Right lobe of liver (tissue), 6 donors: ENCODE results near the gene LONP1. TPM values are rescaled to one million over a fixed set of nuclear protein-coding genes. Genes with fewer than 3 reads are reported as not detected.
"Not testable (repeated sequence)": the region's sequence is repeated elsewhere in the genome, so short reads cannot be mapped to it uniquely, and the experiment has no call there.

ENCODE experiments used
- ATAC-seq, 4 donors: fragments of 200-7000 bp; cut with Tn5 transposase; one replicate each; pipeline ENCODE4 v1.9.1; 2020; ENCODE audit warnings: mild to moderate bottlenecking in 4 of 4, moderate library complexity in 4 of 4
- DNase-seq, 3 donors: peaks; one replicate each; pipeline ENCODE4 v3.0.0-alpha.2; 2020
- H3K27ac ChIP-seq, 3 donors: fragments of 200-600 bp; one replicate each; pipeline ENCODE4 v1.8.0; 2022
- H3K27me3 ChIP-seq, 2 donors: fragments of 200-600 bp; one replicate each; pipeline ENCODE4 v1.8.0; 2022
- H3K36me3 ChIP-seq, 4 donors: fragments of 200-600 bp; sonication (generic) in 1 of 4; one replicate each; pipeline versions ENCODE4 v1.5.1 to v1.8.0; 2017 to 2022; ENCODE audit warnings: control low read depth in 1 of 4
- H3K4me1 ChIP-seq, 4 donors: fragments of 200-600 bp; sonication (generic) in 1 of 4; one replicate each; pipeline versions ENCODE4 v1.5.1 to v1.8.0; 2017 to 2022; ENCODE audit warnings: control low read depth in 1 of 4
- H3K4me3 ChIP-seq, 3 donors: fragments of 200-600 bp; one replicate each; pipeline ENCODE4 v1.8.0; 2022
- H3K9me3 ChIP-seq, 4 donors: fragments of 200-600 bp; sonication (generic) in 1 of 4; one replicate each; pipeline versions ENCODE4 v1.5.1 to v1.8.0; 2017 to 2022; ENCODE audit warnings: control low read depth in 1 of 4
- POLR2A ChIP-seq: fragments of 450-650 bp; IDR thresholded peaks from one replicate; pipeline ENCODE4 v1.6.1; 2017; ENCODE audit warnings: antibody characterized with exemption, mild to moderate bottlenecking
- whole genome bisulfite sequencing: methylation state at CpG from one replicate; pipeline ENCODE4 v1.1.6; 2018; ENCODE audit warnings: low coverage, low lambda C conversion rate; ENCODE audit not compliant: insufficient coverage; ENCODE audit errors: missing lambda C conversion rate; 5-methylcytosine and 5-hydroxymethylcytosine counted together
- intact Hi-C, 2 donors: fragments of 100-400 bp; cut with DNase I; formaldehyde crosslinking; loops; one replicate each; pipeline versions ENCODE4 v1.11.2 to v1.14.1; 2022
- total RNA-seq, 6 experiments: library from RNA; depleted of rRNA in 2 of 6; stranded (reverse); fragments of >200 nt in 2 of 6; fragmentation: NEBNext Ultra II Directional in 3 of 6; extraction: Animal tissue kit (Norgen Biotek cat#: 25700) in 3 of 6; gene quantifications; one replicate each; pipeline versions ENCODE4 v1.1.0 to v1.2.4, GENCODE V29; 2016 to 2023
- TF ChIP-seq, protein P1 (sequence below), 4 donors: fragments of 200-600 bp in 3 of 4; fragments of 450-650 bp in 1 of 4; IDR thresholded peaks; one replicate each; pipeline versions ENCODE4 v1.5.1 to v1.8.0; 2016 to 2022; ENCODE audit warnings: antibody characterized with exemption in 4 of 4, mild to moderate bottlenecking in 2 of 4
- donor health status: DM: no; HTN: yes; CAD: no.
- donor health status: DM: no; HTN: no; CAD: no.
- donor health status: DM: no; HTN: no; CAD: no.
- donor health status: DM: no; HTN: yes; CAD: no.
- donor health status: DM: no; HTN: yes; CAD: no.

Gene LONP1
- total RNA-seq, 6 experiments from 2014 or later: 54.5 to 123 (median 66.8) TPM

DNA sequence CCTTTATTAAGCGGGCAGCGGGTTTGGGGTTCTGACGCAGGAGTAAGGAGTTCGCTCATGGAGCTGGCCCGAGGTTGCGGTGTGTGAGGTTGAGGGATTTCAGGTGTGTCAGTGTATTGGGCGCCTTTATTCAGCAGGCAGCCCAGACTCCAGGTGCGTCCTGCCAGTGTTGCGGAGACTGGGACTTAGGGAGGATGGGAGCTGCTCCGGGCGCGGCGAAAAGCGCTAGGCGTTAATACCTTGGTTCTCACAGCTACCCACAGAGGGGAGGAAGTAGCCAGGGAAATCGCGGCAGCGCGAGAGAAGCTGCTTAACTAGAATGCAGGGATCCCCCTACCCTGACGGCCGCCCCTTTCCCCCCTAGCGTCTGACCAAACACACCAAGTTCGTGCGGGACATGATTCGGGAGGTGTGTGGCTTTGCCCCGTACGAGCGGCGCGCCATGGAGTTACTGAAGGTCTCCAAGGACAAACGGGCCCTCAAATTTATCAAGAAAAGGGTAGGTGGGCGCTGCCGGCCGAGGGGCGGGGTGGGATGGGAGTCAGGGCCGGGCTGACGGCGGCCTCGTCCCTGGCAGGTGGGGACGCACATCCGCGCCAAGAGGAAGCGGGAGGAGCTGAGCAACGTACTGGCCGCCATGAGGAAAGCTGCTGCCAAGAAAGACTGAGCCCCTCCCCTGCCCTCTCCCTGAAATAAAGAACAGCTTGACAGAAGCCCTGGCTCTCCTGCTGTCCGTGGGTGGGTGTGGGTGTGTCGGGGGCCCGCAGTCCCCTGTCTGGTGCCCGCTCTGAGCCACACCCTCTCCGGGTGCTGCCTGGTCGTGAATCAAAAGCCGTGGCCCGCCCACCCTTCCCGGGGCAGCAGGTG lies 28.8 kb downstream of the LONP1 start:
- H3K9me3 ChIP-seq: no peaks in the 10 kb centered on the region
- DNase-seq (peak in 2 of 3 donors; percentile 56 to 66), ATAC-seq (peak in 1 of 4 donors; percentile 2)

DNA sequence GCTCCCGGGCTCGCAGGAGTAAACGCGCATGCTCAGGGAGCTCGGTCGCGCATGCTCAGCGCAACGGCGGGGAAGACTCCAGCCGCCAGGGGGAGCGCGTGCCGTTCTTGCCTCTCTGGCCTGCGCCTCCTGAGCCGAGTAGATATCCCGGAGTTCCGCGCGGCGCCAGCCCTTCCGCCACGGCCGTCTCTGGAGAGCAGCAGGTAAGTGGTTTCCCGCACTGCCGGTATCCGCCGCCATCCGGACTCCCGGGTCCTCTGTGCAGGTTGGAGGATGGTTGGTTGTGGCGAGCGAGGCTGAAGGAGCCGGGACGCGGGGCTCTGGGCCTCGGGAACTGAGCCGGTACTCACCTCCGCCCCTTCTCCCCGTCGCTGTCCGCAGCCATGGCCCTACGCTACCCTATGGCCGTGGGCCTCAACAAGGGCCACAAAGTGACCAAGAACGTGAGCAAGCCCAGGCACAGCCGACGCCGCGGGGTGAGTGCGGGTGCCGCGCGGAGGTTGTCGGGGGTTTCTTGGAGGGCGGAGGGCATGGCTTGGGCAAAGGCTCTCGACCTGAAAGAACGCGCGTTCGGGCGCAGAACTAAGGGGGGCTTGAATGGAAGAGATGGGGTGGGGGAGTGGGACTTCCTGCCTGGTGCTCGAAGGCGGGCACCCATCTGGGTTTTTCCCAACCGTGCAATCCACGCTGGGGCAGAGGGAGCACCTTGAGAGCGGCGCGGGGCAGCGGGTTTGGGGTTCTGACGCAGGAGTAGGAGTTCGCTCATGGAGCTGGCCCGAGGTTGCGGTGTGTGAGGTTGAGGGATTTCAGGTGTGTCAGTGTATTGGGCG lies 29.6 kb downstream of the LONP1 start, which contains the start of gene RPL36:
TSS of gene RPL36 (plus strand) at position 171 of the 830 bp plus-strand sequence. CDS start at position 384, 213 bp downstream.
- TF ChIP-seq POLR2A: peak; percentile 94
- TF ChIP-seq, protein P1, sequence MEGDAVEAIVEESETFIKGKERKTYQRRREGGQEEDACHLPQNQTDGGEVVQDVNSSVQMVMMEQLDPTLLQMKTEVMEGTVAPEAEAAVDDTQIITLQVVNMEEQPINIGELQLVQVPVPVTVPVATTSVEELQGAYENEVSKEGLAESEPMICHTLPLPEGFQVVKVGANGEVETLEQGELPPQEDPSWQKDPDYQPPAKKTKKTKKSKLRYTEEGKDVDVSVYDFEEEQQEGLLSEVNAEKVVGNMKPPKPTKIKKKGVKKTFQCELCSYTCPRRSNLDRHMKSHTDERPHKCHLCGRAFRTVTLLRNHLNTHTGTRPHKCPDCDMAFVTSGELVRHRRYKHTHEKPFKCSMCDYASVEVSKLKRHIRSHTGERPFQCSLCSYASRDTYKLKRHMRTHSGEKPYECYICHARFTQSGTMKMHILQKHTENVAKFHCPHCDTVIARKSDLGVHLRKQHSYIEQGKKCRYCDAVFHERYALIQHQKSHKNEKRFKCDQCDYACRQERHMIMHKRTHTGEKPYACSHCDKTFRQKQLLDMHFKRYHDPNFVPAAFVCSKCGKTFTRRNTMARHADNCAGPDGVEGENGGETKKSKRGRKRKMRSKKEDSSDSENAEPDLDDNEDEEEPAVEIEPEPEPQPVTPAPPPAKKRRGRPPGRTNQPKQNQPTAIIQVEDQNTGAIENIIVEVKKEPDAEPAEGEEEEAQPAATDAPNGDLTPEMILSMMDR (IDR thresholded peaks at IDR 0.05): peak; percentile 97 to 99 (median 98)
- Histone ChIP-seq H3K9me3 (no peaks in the 10 kb centered on the region), H3K4me3 (peak within 1 kb of the TSS; percentile 70 to 89 (median 71)), H3K36me3 (peaks cover 0 to 35% (median 11%) of the 10 kb centered on the region in 4 donors), H3K4me1 (peaks cover 0 to 10% (median under 1%) of the 10 kb centered on the region in 4 donors), H3K27me3 (no peaks in the 10 kb centered on the region), H3K27ac (peak within 1 kb of the TSS; percentile 69 to 85 (median 72))
- under 1% methylated on average over 18 of the region's 73 CpGs for whole genome bisulfite sequencing
- ATAC-seq: peak; percentile 66 to 75 (median 73)
- intact Hi-C loops: no loop called here
- peak; percentile 98 for DNase-seq

More for the DNA sequence above, 28.8 kb downstream of the LONP1 start:
- H3K36me3 ChIP-seq: peaks cover 0 to 44% (median 16%) of the 10 kb centered on the region in 4 donors
- H3K4me3 ChIP-seq: peak overlapping the region; percentile 70 to 89 (median 71)
- WGBS: no CpG with 5 or more reads among the region's 54 CpGs
- H3K27ac ChIP-seq: peak overlapping the region; percentile 69 to 85 (median 72)
- no peak for TF ChIP-seq POLR2A
- TF ChIP-seq, protein P1 (IDR thresholded peaks at IDR 0.05): no peak
- no peaks in the 10 kb centered on the region for H3K27me3 ChIP-seq
- peaks cover 0 to 10% (median under 1%) of the 10 kb centered on the region in 4 donors for H3K4me1 ChIP-seq
- intact Hi-C loops: no loop called here

DNA sequence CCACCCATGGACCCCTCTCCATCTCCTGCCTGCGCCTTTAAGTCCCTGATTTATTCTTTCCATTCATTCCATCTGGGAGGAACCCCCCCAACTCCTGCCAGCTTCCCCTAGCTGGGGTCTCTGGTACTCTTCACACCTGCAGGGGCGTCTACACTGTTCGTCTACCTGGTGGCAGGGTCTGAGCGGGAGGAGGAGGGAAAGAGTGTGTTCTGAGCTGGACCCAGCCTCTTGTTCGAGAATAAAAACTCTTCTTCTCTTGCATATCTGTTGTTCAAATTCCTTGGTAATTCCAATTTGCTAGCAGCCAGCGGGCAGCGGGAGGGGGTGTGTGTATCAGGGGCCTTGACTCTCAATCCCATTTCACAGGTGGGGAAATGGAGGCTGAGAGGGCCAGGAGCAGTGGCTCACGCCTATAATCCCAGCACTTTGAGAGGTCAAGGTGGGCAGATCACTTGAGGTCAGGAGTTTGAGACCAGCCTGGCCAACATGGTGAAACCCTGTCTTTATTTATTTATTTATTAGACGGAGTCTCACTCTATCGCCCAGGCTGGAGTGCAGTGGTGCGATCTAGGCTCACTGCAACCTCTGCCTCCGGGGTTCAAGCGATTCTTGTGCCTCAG lies 31.6 kb downstream of the LONP1 start:
- H3K27me3 ChIP-seq, H3K27ac ChIP-seq, H3K9me3 ChIP-seq, intact Hi-C loops, H3K4me3 ChIP-seq, ATAC-seq, DNase-seq: not testable (repeated sequence)
- peaks cover 0 to 20% (median 2%) of the 10 kb centered on the region in 4 donors for H3K36me3 ChIP-seq
- WGBS: 98% methylated on average over 10 of the region's 13 CpGs
- peaks cover 0 to 10% (median under 1%) of the 10 kb centered on the region in 4 donors for H3K4me1 ChIP-seq

DNA sequence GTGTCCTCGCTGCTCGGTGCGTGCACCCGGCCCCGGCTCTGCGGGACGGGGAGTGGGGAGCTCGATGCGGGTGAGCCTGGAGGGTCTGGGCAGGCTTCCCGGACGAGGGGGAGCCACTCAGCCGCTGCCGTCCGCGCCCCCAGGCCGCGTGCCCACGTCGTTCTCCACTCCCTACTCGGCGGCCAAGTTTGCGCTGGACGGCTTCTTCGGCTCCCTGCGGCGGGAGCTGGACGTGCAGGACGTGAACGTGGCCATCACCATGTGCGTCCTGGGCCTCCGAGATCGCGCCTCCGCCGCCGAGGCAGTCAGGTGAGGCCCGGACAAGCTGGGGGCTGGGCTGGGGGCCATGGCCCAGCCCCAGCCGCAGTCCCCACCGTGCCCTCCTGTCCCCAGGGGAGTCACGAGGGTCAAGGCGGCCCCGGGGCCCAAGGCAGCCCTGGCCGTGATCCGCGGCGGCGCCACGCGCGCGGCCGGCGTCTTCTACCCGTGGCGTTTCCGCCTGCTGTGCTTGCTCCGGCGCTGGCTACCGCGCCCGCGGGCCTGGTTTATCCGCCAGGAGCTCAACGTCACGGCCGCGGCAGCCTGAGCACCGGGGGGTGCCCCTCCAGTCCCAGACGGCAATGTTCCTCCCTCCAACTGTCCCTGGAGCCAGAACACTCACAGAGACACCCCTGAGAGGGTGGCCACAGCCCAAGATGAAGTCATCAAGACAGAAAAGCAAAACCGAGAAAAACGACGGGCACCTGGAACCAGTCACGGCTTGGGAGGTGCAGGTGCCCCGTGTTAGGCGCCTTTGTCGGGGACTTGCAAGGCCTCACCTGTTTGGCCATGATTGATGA lies 32.4 kb downstream of the LONP1 start:
- peaks cover 0 to 12% (median under 1%) of the 10 kb centered on the region in 4 donors for H3K36me3 ChIP-seq
- ATAC-seq: no peak
- DNase-seq: peak in 1 of 3 donors; percentile 49

More for the DNA sequence above, 32.4 kb downstream of the LONP1 start:
- no peaks in the 10 kb centered on the region for H3K9me3 ChIP-seq
- peak overlapping the region in 1 of 3 donors; percentile 25 for H3K27ac ChIP-seq
- TF ChIP-seq POLR2A: no peak
- TF ChIP-seq, protein P1 (IDR thresholded peaks at IDR 0.05): no peak
- intact Hi-C loops: no loop called here
- H3K27me3 ChIP-seq: no peaks in the 10 kb centered on the region
- peak overlapping the region in 1 of 3 donors; percentile 69 for H3K4me3 ChIP-seq
- peaks cover 0 to 10% (median under 1%) of the 10 kb centered on the region in 4 donors for H3K4me1 ChIP-seq
- WGBS: 92% methylated on average over 9 of the region's 76 CpGs
